K562 (cell line): ENCODE results near the gene ALDOC. TPM values are rescaled to one million over a fixed set of nuclear protein-coding genes. Genes with fewer than 3 reads are reported as not detected.

Experiments used
- CEBPZ ChIP-seq: fragments of 150-350 bp; IDR thresholded peaks from 2 replicates; pipeline ENCODE4 v1.6.1; 2014; ENCODE audit warnings: low read depth, mild to moderate bottlenecking, low read length, borderline replicate concordance
- ESRRB ChIP-seq: fragments of 250-450 bp; sonication (Bioruptor Pico); IDR thresholded peaks from 2 replicates; pipeline ENCODE4 v1.5.0; 2020; ENCODE audit warnings: mild to moderate bottlenecking, moderate library complexity, borderline replicate concordance
- FOXM1 ChIP-seq, 2 experiments: fragments of 450-650 bp in 1 of 2; sonication (generic) in 1 of 2; formaldehyde crosslinking in 1 of 2; IDR thresholded peaks; 2 replicates each; pipeline versions ENCODE4 v1.6.1 to v1.9.0; 2017 to 2022; ENCODE audit warnings: low read depth in 2 of 2, mild to moderate bottlenecking in 2 of 2, missing genetic modification reagents in 1 of 2, moderate library complexity in 1 of 2
- GTF2E2 ChIP-seq: fragments of 200-800 bp; sonication (Bioruptor generic); IDR thresholded peaks from 2 replicates; pipeline ENCODE4 v1.6.1; 2016; ENCODE audit warnings: missing genetic modification characterization, missing compliant biosample characterization
- SIN3B ChIP-seq: fragments of 450-650 bp; IDR thresholded peaks from 2 replicates; pipeline ENCODE4 v1.6.1; 2017; ENCODE audit warnings: low read depth, mild to moderate bottlenecking, moderate library complexity
- ZBTB40 ChIP-seq, 2 experiments: fragments of 450-650 bp in 1 of 2; sonication (generic) in 1 of 2; formaldehyde crosslinking in 1 of 2; IDR thresholded peaks; 2 replicates each; pipeline versions ENCODE4 v1.7.1 to v1.9.0; 2016 to 2022; ENCODE audit warnings: inconsistent platforms in 1 of 2, mild to moderate bottlenecking in 1 of 2, missing genetic modification reagents in 1 of 2
- polyA plus RNA-seq, 8 experiments: library from polyadenylated mRNA; depleted of rRNA in 4 of 8; stranded (reverse) in 5 of 8; unstranded in 3 of 8; fragments of >200 nt; fragmentation: Nextera tagmentation in 2 of 8; fragmentation: Illumina TruSeq in 1 of 8; extraction: Ambion mirVana in 2 of 8; extraction: Trizol in 1 of 8; gene quantifications; 2 replicates each; pipeline versions ENCODE4 v1.2.1 to v1.2.3, GENCODE V29; 2011 to 2014; ENCODE audit warnings: inconsistent platforms in 1 of 8, missing spikeins in 1 of 8
- total RNA-seq, 7 experiments: library from RNA; depleted of rRNA in 6 of 7; stranded (reverse); fragments of >200 nt in 6 of 7; fragmentation: Illumina TruSeq in 2 of 7; extraction: Trizol in 2 of 7; gene quantifications; 2 replicates each; pipeline versions ENCODE4 v1.2.1 to v1.2.3, GENCODE V29; 2011 to 2021; ENCODE audit warnings: low replicate concordance in 1 of 7

ALDOC gene
- total and polyA plus RNA-seq, 9 of the 15 experiments (the other 6 are each of a cell fraction or from before 2014, with no cell fraction given), result 43.2 to 263 (median 99.2) TPM

DNA sequence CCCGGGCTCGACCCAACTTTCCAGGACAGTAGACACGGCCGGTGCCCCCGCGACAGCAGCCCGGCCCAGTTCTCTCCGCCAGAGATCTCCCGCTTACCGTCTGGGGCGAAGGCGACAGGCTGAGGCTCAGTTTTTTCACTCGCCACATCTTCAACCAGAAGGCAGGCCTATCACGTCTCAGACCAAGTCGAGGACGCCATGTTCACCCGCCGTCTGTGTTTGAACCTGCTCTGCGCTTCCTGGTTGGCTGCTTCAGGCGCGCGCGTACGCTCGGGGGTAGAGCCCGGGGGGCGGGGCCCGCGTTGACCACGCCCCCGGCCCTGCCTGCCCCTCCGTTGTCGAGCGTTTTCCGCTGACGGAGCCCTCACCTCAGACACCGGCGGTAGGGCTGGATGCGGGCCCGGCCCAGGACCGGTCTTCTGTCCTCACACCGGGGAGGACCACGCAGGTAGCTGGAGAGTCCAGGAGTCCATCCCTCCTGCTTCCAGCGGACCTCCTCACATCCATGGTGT is 22.2 kb upstream of the ALDOC start, which contains the start of gene SPAG5 (continued):
- no peak for TF ChIP-seq ESRRB (CRISPR knock-in tag)
- peak; percentile 86 for TF ChIP-seq SIN3B
- TF ChIP-seq GTF2E2, result peak; percentile 82; the same call in 1 of the 2 replicates
- TF ChIP-seq CEBPZ, result no peak
- TF ChIP-seq FOXM1 (IDR thresholded peaks at IDR 0.05; ENCODE audit: low read depth), result peak; percentile 97
- TF ChIP-seq FOXM1 (CRISPR knock-in tag; IDR thresholded peaks at IDR 0.05; ENCODE audit: low read depth), result no peak
- TF ChIP-seq ZBTB40 (IDR thresholded peaks at IDR 0.05), result no peak
- no peak for TF ChIP-seq ZBTB40 (CRISPR knock-in tag; IDR thresholded peaks at IDR 0.05)
